ENCODE data around the gene DKK3. TPM values are rescaled to one million over a fixed set of nuclear protein-coding genes. Genes with fewer than 3 reads are reported as not detected.

The DKK3 gene
- total and polyA plus RNA-seq, 7 donors = 2.8 to 10.5 (median 4.1) TPM

DNA sequence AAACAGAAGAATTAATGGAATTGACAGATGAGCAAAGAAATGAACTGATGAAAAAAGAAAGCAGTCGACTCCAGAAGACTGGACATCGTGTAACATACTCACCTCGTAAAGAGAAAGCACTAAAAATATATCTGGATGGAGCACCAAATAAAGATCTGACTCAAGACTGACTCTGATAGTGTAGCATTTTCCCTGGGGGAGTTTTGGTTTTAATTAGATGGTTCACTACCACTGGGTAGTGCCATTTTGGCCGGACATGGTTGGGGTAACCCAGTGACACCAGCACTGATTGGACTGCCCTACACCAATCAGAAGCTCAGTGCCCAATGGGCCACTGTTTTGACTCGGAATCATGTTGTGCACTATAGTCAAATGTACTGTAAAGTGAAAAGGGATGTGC is 52.4 kb downstream of the DKK3 start:
- H3K27ac ChIP-seq = no peak overlapping the region
- H3K36me3 ChIP-seq (ENCODE audit: insufficient read depth in 1 of 2, low read depth in 1 of 2) = peaks cover 5 to 80% of the 10 kb centered on the region in 2 donors
- 70 to 90% (median 81%) methylated on average over 5 of the region's 5 CpGs for WGBS, 3 donors
- H3K4me3 ChIP-seq = no peak overlapping the region
- ATAC-seq (peak in 2 of 4 donors; percentile 39 to 55), DNase-seq (peak in 1 of 2 donors; percentile 19)
- H3K27me3 ChIP-seq (ENCODE audit: insufficient read depth in 3 of 3, low read length in 2 of 3) = no peaks in the 10 kb centered on the region
- intact Hi-C loops (cut with DNase I) = no loop called here
- H3K4me1 ChIP-seq = no peaks in the 10 kb centered on the region
- no peaks in the 10 kb centered on the region for H3K9me3 ChIP-seq
- TF ChIP-seq, protein P1, sequence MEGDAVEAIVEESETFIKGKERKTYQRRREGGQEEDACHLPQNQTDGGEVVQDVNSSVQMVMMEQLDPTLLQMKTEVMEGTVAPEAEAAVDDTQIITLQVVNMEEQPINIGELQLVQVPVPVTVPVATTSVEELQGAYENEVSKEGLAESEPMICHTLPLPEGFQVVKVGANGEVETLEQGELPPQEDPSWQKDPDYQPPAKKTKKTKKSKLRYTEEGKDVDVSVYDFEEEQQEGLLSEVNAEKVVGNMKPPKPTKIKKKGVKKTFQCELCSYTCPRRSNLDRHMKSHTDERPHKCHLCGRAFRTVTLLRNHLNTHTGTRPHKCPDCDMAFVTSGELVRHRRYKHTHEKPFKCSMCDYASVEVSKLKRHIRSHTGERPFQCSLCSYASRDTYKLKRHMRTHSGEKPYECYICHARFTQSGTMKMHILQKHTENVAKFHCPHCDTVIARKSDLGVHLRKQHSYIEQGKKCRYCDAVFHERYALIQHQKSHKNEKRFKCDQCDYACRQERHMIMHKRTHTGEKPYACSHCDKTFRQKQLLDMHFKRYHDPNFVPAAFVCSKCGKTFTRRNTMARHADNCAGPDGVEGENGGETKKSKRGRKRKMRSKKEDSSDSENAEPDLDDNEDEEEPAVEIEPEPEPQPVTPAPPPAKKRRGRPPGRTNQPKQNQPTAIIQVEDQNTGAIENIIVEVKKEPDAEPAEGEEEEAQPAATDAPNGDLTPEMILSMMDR (IDR thresholded peaks at IDR 0.05) = no peak

GRCh38 chr11:11952036-11952435 is 56.4 kb downstream of the DKK3 start:
- Histone ChIP-seq H3K27ac (no peak overlapping the region), H3K4me3 (no peak overlapping the region), H3K27me3 (ENCODE audit: insufficient read depth in 3 of 3, low read length in 2 of 3) (no peaks in the 10 kb centered on the region), H3K36me3 (ENCODE audit: insufficient read depth in 1 of 2, low read depth in 1 of 2) (peaks cover 8 to 94% of the 10 kb centered on the region in 2 donors), H3K9me3 (no peaks in the 10 kb centered on the region), H3K4me1 (peaks cover 10% of the 10 kb centered on the region)
- ATAC-seq = no peak
- no peak for DNase-seq
- intact Hi-C loops (cut with DNase I) = no loop called here
- TF ChIP-seq, protein P1 (IDR thresholded peaks at IDR 0.05) = no peak

DNA sequence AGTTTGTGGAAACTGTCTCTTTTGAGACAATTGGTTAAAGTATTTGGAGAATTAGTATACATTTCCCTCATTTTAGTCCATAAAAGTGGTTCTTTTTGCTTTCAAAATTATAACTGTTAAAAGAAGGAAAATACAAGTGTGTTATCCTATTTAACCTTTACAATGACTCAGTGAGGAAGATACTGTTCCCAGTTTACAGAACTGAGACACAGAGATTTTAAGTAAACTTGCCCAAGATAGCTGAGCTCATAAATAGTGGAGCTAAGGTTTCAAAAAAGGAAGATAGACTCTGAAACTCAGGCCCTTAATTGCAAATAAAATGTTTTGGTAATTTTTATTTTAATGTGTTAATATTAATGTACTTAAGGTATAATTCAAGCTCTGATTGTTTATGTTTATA is 58.9 kb downstream of the DKK3 start:
- no peak overlapping the region for H3K27ac ChIP-seq
- TF ChIP-seq, protein P1 (IDR thresholded peaks at IDR 0.05) = no peak
- peaks cover 5 to 80% of the 10 kb centered on the region in 2 donors for H3K36me3 ChIP-seq (ENCODE audit: insufficient read depth in 1 of 2, low read depth in 1 of 2)

GRCh38 chr11:11948242-11948947 is 60.0 kb downstream of the DKK3 start:
- peaks cover 10% of the 10 kb centered on the region for H3K4me1 ChIP-seq
- TF ChIP-seq, protein P1 (IDR thresholded peaks at IDR 0.05) = no peak
- H3K27ac ChIP-seq = peak overlapping the region; percentile 11
- DNase-seq (no peak), ATAC-seq (peak in 3 of 4 donors; percentile 38 to 58 (median 39))
- H3K36me3 ChIP-seq (ENCODE audit: insufficient read depth in 1 of 2, low read depth in 1 of 2) = peaks cover 5 to 79% of the 10 kb centered on the region in 2 donors
- intact Hi-C loops (cut with DNase I) = loop anchor here in 1 of 2 donors (10.0 kb wide), 1 partner anchor 64 kb away; no protein-coding TSS in a partner anchor
- no peaks in the 10 kb centered on the region for H3K27me3 ChIP-seq (ENCODE audit: insufficient read depth in 3 of 3, low read length in 2 of 3)
- no peaks in the 10 kb centered on the region for H3K9me3 ChIP-seq
- WGBS, 3 donors = 93 to 95% (median 95%) methylated on average over 2 of the region's 2 CpGs
- H3K4me3 ChIP-seq = no peak overlapping the region

More for the DNA sequence above, 58.9 kb downstream of the DKK3 start:
- Histone ChIP-seq H3K27me3 (ENCODE audit: insufficient read depth in 3 of 3, low read length in 2 of 3) (no peaks in the 10 kb centered on the region), H3K4me1 (peaks cover 10% of the 10 kb centered on the region), H3K9me3 (no peaks in the 10 kb centered on the region), H3K4me3 (no peak overlapping the region)
- intact Hi-C loops (cut with DNase I) = loop anchor here in 1 of 2 donors (10.0 kb wide), 1 partner anchor 65 kb away; no protein-coding TSS in a partner anchor
- ATAC-seq (no peak), DNase-seq (no peak)
